ENCODE data around the gene BNC2. TPM values are rescaled to one million over a fixed set of nuclear protein-coding genes. Genes with fewer than 3 reads are reported as not detected.
A peak's percentile ranks its signal among the peaks of the same experiment; 100 is the strongest.

BNC2 gene
- total RNA-seq, 4 donors from 2014 or later = 90.2 to 130 (median 100.0) TPM

DNA sequence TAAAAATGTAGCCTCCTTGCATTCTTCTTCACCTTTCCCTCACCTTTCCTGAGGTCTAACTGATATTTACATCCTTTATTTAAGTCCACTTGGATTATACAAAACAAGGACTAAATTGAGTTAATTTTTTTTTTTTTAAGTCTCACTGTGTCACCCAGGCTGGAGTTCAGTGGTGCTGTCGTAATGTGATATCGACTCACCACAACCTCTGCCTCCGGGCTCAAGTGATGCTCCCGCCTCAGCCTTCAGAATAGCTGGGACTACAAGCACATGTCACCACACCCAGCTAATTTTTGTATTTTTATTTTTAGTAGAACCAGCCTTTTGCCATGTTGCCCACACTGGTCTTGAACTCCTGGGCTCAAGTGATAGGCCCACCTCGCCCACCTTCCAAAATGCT lies 195.3 kb downstream of the BNC2 start:
- Histone ChIP-seq H3K9me3 (no peaks in the 10 kb centered on the region), H3K27me3 (no peaks in the 10 kb centered on the region), H3K36me3 (no peaks in the 10 kb centered on the region), H3K4me3 (no peak overlapping the region), H3K27ac (no peak overlapping the region), H3K4me1 (peaks cover 0 to 30% (median 3%) of the 10 kb centered on the region in 3 donors)
- TF ChIP-seq, protein P1, sequence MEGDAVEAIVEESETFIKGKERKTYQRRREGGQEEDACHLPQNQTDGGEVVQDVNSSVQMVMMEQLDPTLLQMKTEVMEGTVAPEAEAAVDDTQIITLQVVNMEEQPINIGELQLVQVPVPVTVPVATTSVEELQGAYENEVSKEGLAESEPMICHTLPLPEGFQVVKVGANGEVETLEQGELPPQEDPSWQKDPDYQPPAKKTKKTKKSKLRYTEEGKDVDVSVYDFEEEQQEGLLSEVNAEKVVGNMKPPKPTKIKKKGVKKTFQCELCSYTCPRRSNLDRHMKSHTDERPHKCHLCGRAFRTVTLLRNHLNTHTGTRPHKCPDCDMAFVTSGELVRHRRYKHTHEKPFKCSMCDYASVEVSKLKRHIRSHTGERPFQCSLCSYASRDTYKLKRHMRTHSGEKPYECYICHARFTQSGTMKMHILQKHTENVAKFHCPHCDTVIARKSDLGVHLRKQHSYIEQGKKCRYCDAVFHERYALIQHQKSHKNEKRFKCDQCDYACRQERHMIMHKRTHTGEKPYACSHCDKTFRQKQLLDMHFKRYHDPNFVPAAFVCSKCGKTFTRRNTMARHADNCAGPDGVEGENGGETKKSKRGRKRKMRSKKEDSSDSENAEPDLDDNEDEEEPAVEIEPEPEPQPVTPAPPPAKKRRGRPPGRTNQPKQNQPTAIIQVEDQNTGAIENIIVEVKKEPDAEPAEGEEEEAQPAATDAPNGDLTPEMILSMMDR (IDR thresholded peaks at IDR 0.05) = no peak
- TF ChIP-seq EP300 (IDR thresholded peaks at IDR 0.05) = no peak
- no peak for TF ChIP-seq POLR2AphosphoS5 (IDR thresholded peaks at IDR 0.05)
- TF ChIP-seq POLR2A (IDR thresholded peaks at IDR 0.05) = no peak
- WGBS, 2 donors (ENCODE audit: low coverage in 1 of 2) = 97 to 100% methylated on average over 5 of the region's 5 CpGs
- ATAC-seq = no peak

GRCh38 chr9:16673171-16673570 lies 197.3 kb downstream of the BNC2 start:
- Histone ChIP-seq H3K36me3 (no peaks in the 10 kb centered on the region), H3K27me3 (no peaks in the 10 kb centered on the region), H3K4me1 (peaks cover 0 to 17% (median 3%) of the 10 kb centered on the region in 3 donors), H3K4me3 (no peak overlapping the region), H3K9me3 (no peaks in the 10 kb centered on the region), H3K27ac (no peak overlapping the region)
- ATAC-seq = no peak
- TF ChIP-seq, protein P1 (IDR thresholded peaks at IDR 0.05) = no peak
- TF ChIP-seq POLR2A (IDR thresholded peaks at IDR 0.05) (no peak), EP300 (IDR thresholded peaks at IDR 0.05) (no peak), POLR2AphosphoS5 (IDR thresholded peaks at IDR 0.05) (no peak)

GRCh38 chr9:16672501-16672900 lies 198.0 kb downstream of the BNC2 start:
- 88 to 93% methylated on average over 3 of the region's 3 CpGs for WGBS, 2 donors (ENCODE audit: low coverage in 1 of 2)
- Histone ChIP-seq H3K4me1 (peaks cover 0 to 17% (median 3%) of the 10 kb centered on the region in 3 donors), H3K4me3 (no peak overlapping the region), H3K27ac (no peak overlapping the region), H3K36me3 (no peaks in the 10 kb centered on the region), H3K9me3 (no peaks in the 10 kb centered on the region), H3K27me3 (no peaks in the 10 kb centered on the region)
- ATAC-seq = no peak
- TF ChIP-seq EP300 (IDR thresholded peaks at IDR 0.05) (no peak), POLR2AphosphoS5 (IDR thresholded peaks at IDR 0.05) (no peak), POLR2A (IDR thresholded peaks at IDR 0.05) (no peak)
- TF ChIP-seq, protein P1 (IDR thresholded peaks at IDR 0.05) = no peak

DNA sequence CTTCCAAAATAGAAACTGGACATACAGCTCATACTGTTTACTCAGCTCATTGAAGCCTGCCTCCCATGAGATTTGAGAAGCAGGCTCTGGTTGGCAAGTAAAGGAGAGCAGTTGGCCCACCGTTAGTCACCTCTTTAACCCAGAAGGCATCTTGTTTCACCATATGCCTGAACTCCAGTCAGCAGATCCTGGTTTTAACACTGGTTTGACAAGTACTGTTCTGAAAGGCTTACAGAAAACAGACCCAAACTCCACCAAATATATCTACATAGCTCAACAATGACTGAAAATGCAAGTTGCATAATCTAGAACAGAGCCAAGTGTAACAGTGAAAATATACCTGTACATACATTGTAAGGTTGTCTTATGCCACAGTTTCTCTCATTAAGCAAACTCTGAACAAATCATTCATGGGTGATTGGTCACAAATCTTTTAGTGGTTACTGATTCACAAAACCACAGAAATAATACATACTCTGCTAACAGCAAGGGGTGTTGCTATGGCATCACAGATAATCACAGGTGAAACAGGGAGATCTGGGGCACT lies 198.8 kb downstream of the BNC2 start:
- peak; percentile 11 for TF ChIP-seq POLR2AphosphoS5 (IDR thresholded peaks at IDR 0.05)
- TF ChIP-seq POLR2A (IDR thresholded peaks at IDR 0.05) = no peak
- H3K27ac ChIP-seq = no peak overlapping the region
- ATAC-seq = no peak
- no peaks in the 10 kb centered on the region for H3K9me3 ChIP-seq
- no peak overlapping the region for H3K4me3 ChIP-seq
- H3K4me1 ChIP-seq = peaks cover 0 to 25% (median 3%) of the 10 kb centered on the region in 3 donors
- H3K27me3 ChIP-seq = no peaks in the 10 kb centered on the region
- no peaks in the 10 kb centered on the region for H3K36me3 ChIP-seq
- 33 to 38% methylated on average over 1 of the region's 1 CpG for WGBS, 2 donors (ENCODE audit: low coverage in 1 of 2)

- Histone ChIP-seq H3K36me3 (no peaks in the 10 kb centered on the region), H3K9me3 (no peaks in the 10 kb centered on the region), H3K27ac (no peak overlapping the region), H3K4me1 (peaks cover 0 to 31% (median 3%) of the 10 kb centered on the region in 3 donors), H3K4me3 (no peak overlapping the region), H3K27me3 (no peaks in the 10 kb centered on the region)
- 83 to 93% methylated on average over 6 of the region's 6 CpGs for WGBS, 2 donors (ENCODE audit: low coverage in 1 of 2)
- ATAC-seq = no peak
- no peak for TF ChIP-seq EP300 (IDR thresholded peaks at IDR 0.05)
- TF ChIP-seq, protein P1 (IDR thresholded peaks at IDR 0.05) = no peak
- no peak for TF ChIP-seq POLR2AphosphoS5 (IDR thresholded peaks at IDR 0.05)
- TF ChIP-seq POLR2A (IDR thresholded peaks at IDR 0.05) = no peak
These were observed 199.7 kb downstream of the BNC2 start for GRCh38 chr9:16670791-16671190.
